ENCODE results near the gene SLC22A15.

GRCh38 chr1:115954684-115955083 is 21.6 kb upstream of the SLC22A15 start:
- no peak for TF ChIP-seq POLR2AphosphoS5 (IDR thresholded peaks at IDR 0.05; ENCODE audit: borderline replicate concordance, low read depth, low read length)
- no peak for TF ChIP-seq EZH2 (IDR thresholded peaks at IDR 0.05)
- no peak for TF ChIP-seq FOXP2 (optimal IDR thresholded peaks at IDR 0.05; ENCODE audit: control extremely low read depth, extremely low read length, insufficient read depth)
